ENCODE results near the gene TUBB3.

Gene TUBB3

GRCh38 chr16:89904606-89905510, 18.3 kb upstream of the TUBB3 start:
- Histone ChIP-seq H3K36me3 (ENCODE audit: control insufficient read depth, insufficient read depth, low read length) (peaks cover 73% of the 10 kb centered on the region), H3K9ac (ENCODE audit: low read length) (no peak overlapping the region), H3K4me3 (ENCODE audit: low read depth, low read length) (no peak overlapping the region), H3K27me3 (ENCODE audit: control insufficient read depth, insufficient read depth, low read length) (no peaks in the 10 kb centered on the region), H3K4me1 (ENCODE audit: control insufficient read depth, insufficient read depth, low read length) (peaks cover 3% of the 10 kb centered on the region; the same call in 1 of the 2 replicates), H3K9me3 (ENCODE audit: control insufficient read depth, insufficient read depth, low read depth, low read length) (peaks cover 13% of the 10 kb centered on the region), H3K27ac (ENCODE audit: low read depth, low read length) (no peak overlapping the region)

GRCh38 chr16:89905511-89906139, 17.5 kb upstream of the TUBB3 start:
- H3K27ac ChIP-seq (ENCODE audit: low read depth, low read length): no peak overlapping the region
- H3K4me3 ChIP-seq (ENCODE audit: low read depth, low read length): no peak overlapping the region
- H3K36me3 ChIP-seq (ENCODE audit: control insufficient read depth, insufficient read depth, low read length): peaks cover 68% of the 10 kb centered on the region
- peaks cover 6% of the 10 kb centered on the region; the same call in 1 of the 2 replicates for H3K4me1 ChIP-seq (ENCODE audit: control insufficient read depth, insufficient read depth, low read length)
- H3K27me3 ChIP-seq (ENCODE audit: control insufficient read depth, insufficient read depth, low read length): no peaks in the 10 kb centered on the region
- H3K9me3 ChIP-seq (ENCODE audit: control insufficient read depth, insufficient read depth, low read depth, low read length): peaks cover 13% of the 10 kb centered on the region
- no peak overlapping the region for H3K9ac ChIP-seq (ENCODE audit: low read length)

GRCh38 chr16:89906140-89907025, 16.8 kb upstream of the TUBB3 start:
- H3K27ac ChIP-seq (ENCODE audit: low read depth, low read length): no peak overlapping the region
- peaks cover 13% of the 10 kb centered on the region for H3K9me3 ChIP-seq (ENCODE audit: control insufficient read depth, insufficient read depth, low read depth, low read length)
- H3K36me3 ChIP-seq (ENCODE audit: control insufficient read depth, insufficient read depth, low read length): peaks cover 69% of the 10 kb centered on the region
- H3K27me3 ChIP-seq (ENCODE audit: control insufficient read depth, insufficient read depth, low read length): no peaks in the 10 kb centered on the region
- H3K4me1 ChIP-seq (ENCODE audit: control insufficient read depth, insufficient read depth, low read length): peaks cover 6% of the 10 kb centered on the region; the same call in 1 of the 2 replicates
- H3K9ac ChIP-seq (ENCODE audit: low read length): no peak overlapping the region
- H3K4me3 ChIP-seq (ENCODE audit: low read depth, low read length): no peak overlapping the region

- Histone ChIP-seq H3K9ac (ENCODE audit: low read length) (no peak overlapping the region), H3K27ac (ENCODE audit: low read depth, low read length) (no peak overlapping the region), H3K36me3 (ENCODE audit: control insufficient read depth, insufficient read depth, low read length) (peaks cover 75% of the 10 kb centered on the region), H3K4me3 (ENCODE audit: low read depth, low read length) (no peak overlapping the region), H3K9me3 (ENCODE audit: control insufficient read depth, insufficient read depth, low read depth, low read length) (peaks cover 13% of the 10 kb centered on the region), H3K4me1 (ENCODE audit: control insufficient read depth, insufficient read depth, low read length) (peaks cover 6% of the 10 kb centered on the region; the same call in 1 of the 2 replicates), H3K27me3 (ENCODE audit: control insufficient read depth, insufficient read depth, low read length) (no peaks in the 10 kb centered on the region)
These were observed 15.9 kb upstream of the TUBB3 start for GRCh38 chr16:89907055-89907814.

GRCh38 chr16:89908236-89908635, 14.9 kb upstream of the TUBB3 start:
- H3K9ac ChIP-seq (ENCODE audit: low read length): no peak overlapping the region
- no peak overlapping the region for H3K4me3 ChIP-seq (ENCODE audit: low read depth, low read length)
- no peak overlapping the region for H3K27ac ChIP-seq (ENCODE audit: low read depth, low read length)
- H3K27me3 ChIP-seq (ENCODE audit: control insufficient read depth, insufficient read depth, low read length): no peaks in the 10 kb centered on the region
- H3K9me3 ChIP-seq (ENCODE audit: control insufficient read depth, insufficient read depth, low read depth, low read length): peaks cover 13% of the 10 kb centered on the region
- H3K36me3 ChIP-seq (ENCODE audit: control insufficient read depth, insufficient read depth, low read length): peaks cover 75% of the 10 kb centered on the region
- peaks cover 6% of the 10 kb centered on the region; the same call in 1 of the 2 replicates for H3K4me1 ChIP-seq (ENCODE audit: control insufficient read depth, insufficient read depth, low read length)

GRCh38 chr16:89909777-89910716, 13.1 kb upstream of the TUBB3 start:
- Histone ChIP-seq H3K4me3 (ENCODE audit: low read depth, low read length) (no peak overlapping the region), H3K27ac (ENCODE audit: low read depth, low read length) (no peak overlapping the region; the same call in 1 of the 2 replicates), H3K9ac (ENCODE audit: low read length) (peak overlapping the region; percentile 25), H3K4me1 (ENCODE audit: control insufficient read depth, insufficient read depth, low read length) (peaks cover 6% of the 10 kb centered on the region; the same call in 1 of the 2 replicates), H3K27me3 (ENCODE audit: control insufficient read depth, insufficient read depth, low read length) (no peaks in the 10 kb centered on the region), H3K36me3 (ENCODE audit: control insufficient read depth, insufficient read depth, low read length) (peaks cover 66% of the 10 kb centered on the region), H3K9me3 (ENCODE audit: control insufficient read depth, insufficient read depth, low read depth, low read length) (peaks cover 13% of the 10 kb centered on the region)

GRCh38 chr16:89910717-89911354, 12.3 kb upstream of the TUBB3 start:
- H3K9ac ChIP-seq (ENCODE audit: low read length): no peak overlapping the region
- H3K27me3 ChIP-seq (ENCODE audit: control insufficient read depth, insufficient read depth, low read length): no peaks in the 10 kb centered on the region
- H3K9me3 ChIP-seq (ENCODE audit: control insufficient read depth, insufficient read depth, low read depth, low read length): peaks cover 13% of the 10 kb centered on the region
- H3K4me1 ChIP-seq (ENCODE audit: control insufficient read depth, insufficient read depth, low read length): peaks cover 6% of the 10 kb centered on the region; the same call in 1 of the 2 replicates
- no peak overlapping the region for H3K4me3 ChIP-seq (ENCODE audit: low read depth, low read length)
- no peak overlapping the region for H3K27ac ChIP-seq (ENCODE audit: low read depth, low read length)
- H3K36me3 ChIP-seq (ENCODE audit: control insufficient read depth, insufficient read depth, low read length): peaks cover 58% of the 10 kb centered on the region

- H3K4me1 ChIP-seq (ENCODE audit: control insufficient read depth, insufficient read depth, low read length): peaks cover 6% of the 10 kb centered on the region; the same call in 1 of the 2 replicates
- H3K9me3 ChIP-seq (ENCODE audit: control insufficient read depth, insufficient read depth, low read depth, low read length): peaks cover 13% of the 10 kb centered on the region
- no peak overlapping the region for H3K4me3 ChIP-seq (ENCODE audit: low read depth, low read length)
- H3K27me3 ChIP-seq (ENCODE audit: control insufficient read depth, insufficient read depth, low read length): no peaks in the 10 kb centered on the region
- H3K27ac ChIP-seq (ENCODE audit: low read depth, low read length): no peak overlapping the region
- no peak overlapping the region for H3K9ac ChIP-seq (ENCODE audit: low read length)
- peaks cover 53% of the 10 kb centered on the region for H3K36me3 ChIP-seq (ENCODE audit: control insufficient read depth, insufficient read depth, low read length)
These were observed 11.8 kb upstream of the TUBB3 start for GRCh38 chr16:89911375-89911774.

- Histone ChIP-seq H3K9ac (ENCODE audit: low read length) (no peak overlapping the region), H3K27me3 (ENCODE audit: control insufficient read depth, insufficient read depth, low read length) (no peaks in the 10 kb centered on the region), H3K4me1 (ENCODE audit: control insufficient read depth, insufficient read depth, low read length) (peaks cover 6% of the 10 kb centered on the region; the same call in 1 of the 2 replicates), H3K27ac (ENCODE audit: low read depth, low read length) (no peak overlapping the region), H3K9me3 (ENCODE audit: control insufficient read depth, insufficient read depth, low read depth, low read length) (peaks cover 8% of the 10 kb centered on the region), H3K4me3 (ENCODE audit: low read depth, low read length) (no peak overlapping the region), H3K36me3 (ENCODE audit: control insufficient read depth, insufficient read depth, low read length) (peaks cover 45% of the 10 kb centered on the region)
These were observed 11.0 kb upstream of the TUBB3 start for GRCh38 chr16:89912143-89912542.

Data from HUES6 (cell line).